NCI-H146 treated with DMSO at 0.1 percent for 48 hours (cell line): ENCODE results near the gene BUB1.
A peak's percentile ranks its signal among the peaks of the same experiment; 100 is the strongest.
"Not testable (repeated sequence)": the region's sequence is repeated elsewhere in the genome, so short reads cannot be mapped to it uniquely, and the experiment has no call there.

Experiments
- DNase-seq: peaks from one replicate; lab custom pipeline; 2025; ENCODE audit not compliant: unreplicated experiment; lab: John Stamatoyannopoulos, UW

The BUB1 gene

GRCh38 chr2:110677530-110678456 lies at the start of gene BUB1:
Gene BUB1, minus strand, starts transcription at chr2:110678063. Its CDS starts 68 bp downstream, at chr2:110677995.
- peak; percentile 95 for DNase-seq

GRCh38 chr2:110726285-110726684 lies 48.4 kb upstream of the BUB1 start:
- DNase-seq = no peak

GRCh38 chr2:110725859-110726258 lies 48.0 kb upstream of the BUB1 start:
- DNase-seq = no peak

GRCh38 chr2:110725370-110725769 lies 47.5 kb upstream of the BUB1 start:
- no peak for DNase-seq

GRCh38 chr2:110724820-110725219 lies 47.0 kb upstream of the BUB1 start:
- DNase-seq = no peak

- no peak for DNase-seq
Observed at GRCh38 chr2:110720547-110720946, 42.7 kb upstream of the BUB1 start.

- DNase-seq = no peak
Observed at GRCh38 chr2:110718990-110719389, 41.1 kb upstream of the BUB1 start.

- DNase-seq = no peak
Observed at GRCh38 chr2:110718382-110718781, 40.5 kb upstream of the BUB1 start.

GRCh38 chr2:110717734-110718133 lies 39.9 kb upstream of the BUB1 start:
- no peak for DNase-seq

- DNase-seq = no peak
Observed at GRCh38 chr2:110716959-110717645, 39.2 kb upstream of the BUB1 start.

GRCh38 chr2:110714452-110715224 lies 36.8 kb upstream of the BUB1 start:
- DNase-seq = no peak

GRCh38 chr2:110713513-110714362 lies 35.9 kb upstream of the BUB1 start:
- no peak for DNase-seq

GRCh38 chr2:110712737-110713136 lies 34.9 kb upstream of the BUB1 start:
- no peak for DNase-seq

GRCh38 chr2:110708455-110708854 lies 30.6 kb upstream of the BUB1 start:
- no peak for DNase-seq

- no peak for DNase-seq
Observed at GRCh38 chr2:110707386-110707965, 29.6 kb upstream of the BUB1 start.

- DNase-seq = no peak
Observed at GRCh38 chr2:110702514-110703380, 24.9 kb upstream of the BUB1 start.

- not testable (repeated sequence) for DNase-seq
Observed at GRCh38 chr2:110698253-110698652, 20.4 kb upstream of the BUB1 start.

- not testable (repeated sequence) for DNase-seq
Observed at GRCh38 chr2:110695146-110695898, 17.5 kb upstream of the BUB1 start.
